OCI-LY3 (cell line): ENCODE data around the gene PLEKHA3.

ENCODE experiments used
- H2AFZ ChIP-seq: fragments of 200-600, 300-600 bp; shearing (Covaris generic); 2 replicates; pipeline ENCODE4 v1.6.0; 2014; ENCODE audit warnings: antibody characterized with exemption, low read depth, low read length
- H3K27ac ChIP-seq: fragments of 200-600, 300-600 bp; sonication (generic); 2 replicates; pipeline ENCODE4 v1.5.1; 2014; ENCODE audit warnings: mild to moderate bottlenecking, low read length, moderate library complexity, mixed read lengths
- H3K27me3 ChIP-seq: fragments of 200-600, 300-600 bp; sonication (generic); 2 replicates; pipeline ENCODE4 v1.6.1; 2014; ENCODE audit warnings: low read depth, low read length, mixed read lengths
- H3K36me3 ChIP-seq: fragments of 200-600, 300-600 bp; sonication (generic); replicated peaks from 2 replicates; pipeline ENCODE3; 2014; ENCODE audit warnings: low read depth, low read length, mixed read lengths
- H3K4me1 ChIP-seq: fragments of 300-600, 200-600 bp; sonication (generic); 2 replicates; pipeline ENCODE4 v1.6.1; 2014; ENCODE audit warnings: low read length, mixed read lengths
- H3K4me2 ChIP-seq: fragments of 200-600, 300-600 bp; sonication (generic); 2 replicates; pipeline ENCODE4 v1.6.1; 2014; ENCODE audit warnings: low read length, mixed read lengths
- H3K4me3 ChIP-seq: fragments of 300-600, 200-600 bp; sonication (generic); 2 replicates; pipeline ENCODE4 v1.5.1; 2014; ENCODE audit warnings: antibody characterized with exemption, mild to moderate bottlenecking, low read length, moderate library complexity
- H3K79me2 ChIP-seq: fragments of 300-600, 200-600 bp; shearing (Covaris generic); 2 replicates; pipeline ENCODE4 v1.6.1; 2014; ENCODE audit warnings: mild to moderate bottlenecking, low read length, mixed read lengths
- H3K9ac ChIP-seq: fragments of 300-600, 200-600 bp; shearing (Covaris generic); 2 replicates; pipeline ENCODE4 v1.6.0; 2014; ENCODE audit warnings: mild to moderate bottlenecking, low read length, moderate library complexity
- H3K9me3 ChIP-seq: fragments of 200-600, 300-600 bp; shearing (Covaris generic); 2 replicates; pipeline ENCODE4 v1.6.1; 2014; ENCODE audit warnings: low read length, mixed read lengths; ENCODE audit not compliant: insufficient read depth
- H4K20me1 ChIP-seq: fragments of 200-600, 300-600 bp; sonication (generic); 2 replicates; pipeline ENCODE4 v1.6.1; 2016; ENCODE audit warnings: low read length, mixed read lengths; ENCODE audit not compliant: insufficient read depth
- CTCF ChIP-seq: fragments of 200-600, 300-600 bp; sonication (generic); IDR thresholded peaks from 2 replicates; pipeline ENCODE4 v1.5.1; 2014; ENCODE audit warnings: antibody characterized with exemption, low read length, low read depth
- EZH2phosphoT487 ChIP-seq: fragments of 200-600 bp; shearing (Covaris generic); IDR thresholded peaks from 2 replicates; pipeline ENCODE4 v1.6.1; 2018; ENCODE audit warnings: antibody characterized with exemption, mixed run types, low read depth

Gene PLEKHA3

GRCh38 chr2:178449700-178450523 lies 30.3 kb upstream of the PLEKHA3 start:
- Histone ChIP-seq H3K4me1 (peaks cover 17% of the 10 kb centered on the region), H4K20me1 (peaks cover 18% of the 10 kb centered on the region), H3K9me3 (no peaks in the 10 kb centered on the region), H2AFZ (peak overlapping the region; percentile 43; the same call in 1 of the 2 replicates), H3K79me2 (peaks cover 27% of the 10 kb centered on the region), H3K9ac (peak overlapping the region; percentile 89), H3K4me3 (peak overlapping the region; percentile 91), H3K27ac (peak overlapping the region; percentile 85), H3K36me3 (peaks cover 29% of the 10 kb centered on the region), H3K27me3 (no peaks in the 10 kb centered on the region), H3K4me2 (peak overlapping the region; percentile 92)
- no peak for TF ChIP-seq CTCF

GRCh38 chr2:178450524-178450773 lies 29.8 kb upstream of the PLEKHA3 start:
- Histone ChIP-seq H3K4me2 (peak overlapping the region; percentile 92), H3K79me2 (peaks cover 27% of the 10 kb centered on the region), H3K27ac (peak overlapping the region; percentile 85), H3K9ac (peak overlapping the region; percentile 89), H3K27me3 (no peaks in the 10 kb centered on the region), H3K36me3 (peaks cover 23% of the 10 kb centered on the region), H2AFZ (peak overlapping the region; percentile 43; the same call in 1 of the 2 replicates), H3K4me1 (peaks cover 15% of the 10 kb centered on the region), H3K9me3 (no peaks in the 10 kb centered on the region), H4K20me1 (peaks cover 18% of the 10 kb centered on the region), H3K4me3 (peak overlapping the region; percentile 91)
- TF ChIP-seq CTCF, result no peak
- TF ChIP-seq EZH2phosphoT487, result no peak

- peaks cover 27% of the 10 kb centered on the region for H3K79me2 ChIP-seq
- TF ChIP-seq EZH2phosphoT487 (no peak), CTCF (no peak)
- peak within 1 kb of the TSS; percentile 98 for H3K9ac ChIP-seq
- H3K4me2 ChIP-seq, result peak within 1 kb of the TSS; percentile 92
- H2AFZ ChIP-seq, result peak within 1 kb of the TSS; percentile 86
- peak within 1 kb of the TSS; percentile 91 for H3K4me3 ChIP-seq
- H3K9me3 ChIP-seq, result no peaks in the 10 kb centered on the region
- H3K27me3 ChIP-seq, result no peaks in the 10 kb centered on the region
- peak within 1 kb of the TSS; percentile 85 for H3K27ac ChIP-seq
- peaks cover 18% of the 10 kb centered on the region for H4K20me1 ChIP-seq
- H3K4me1 ChIP-seq, result peaks cover 13% of the 10 kb centered on the region
- H3K36me3 ChIP-seq, result peaks cover 22% of the 10 kb centered on the region
These were observed 29.3 kb upstream of the PLEKHA3 start, which contains the start of the genes PJVK and PRKRA for GRCh38 chr2:178450774-178451525. TSS of gene PJVK (plus strand) at chr2:178451378. CDS start at chr2:178453410, 2,032 bp downstream. TSS of gene PRKRA (minus strand) at chr2:178451175. CDS start at chr2:178451030, 145 bp downstream.

- TF ChIP-seq EZH2phosphoT487 (no peak), CTCF (no peak)
- Histone ChIP-seq H3K79me2 (peaks cover 27% of the 10 kb centered on the region), H4K20me1 (peaks cover 18% of the 10 kb centered on the region), H3K9ac (no peak overlapping the region), H3K4me2 (peak overlapping the region; percentile 83; the same call in 1 of the 2 replicates), H3K4me1 (peaks cover 13% of the 10 kb centered on the region), H3K27me3 (no peaks in the 10 kb centered on the region), H2AFZ (no peak overlapping the region), H3K36me3 (peaks cover 16% of the 10 kb centered on the region), H3K27ac (no peak overlapping the region), H3K4me3 (peak overlapping the region; percentile 91; the same call in 1 of the 2 replicates), H3K9me3 (no peaks in the 10 kb centered on the region)
These were observed 27.9 kb upstream of the PLEKHA3 start for GRCh38 chr2:178452334-178452733.
